LNCaP clone FGC (cell line): ENCODE data around the gene SLC22A4.

Source experiments
- DNase-seq: peaks from one replicate; pipeline ENCODE4 v3.0.0-alpha.2; 2011; ENCODE audit warnings: low read depth
- H3K4me3 ChIP-seq: 2 replicates; pipeline ENCODE4 v1.5.1; 2011; ENCODE audit warnings: mild to moderate bottlenecking, low read depth, low read length, control low read depth
- TF ChIP-seq, protein P1 (sequence below): IDR thresholded peaks from 2 replicates; pipeline ENCODE4 v1.5.1; 2012; ENCODE audit warnings: mild to moderate bottlenecking; ENCODE audit not compliant: control insufficient read depth, insufficient read depth; ENCODE audit errors: extremely low read depth

The SLC22A4 gene

DNA sequence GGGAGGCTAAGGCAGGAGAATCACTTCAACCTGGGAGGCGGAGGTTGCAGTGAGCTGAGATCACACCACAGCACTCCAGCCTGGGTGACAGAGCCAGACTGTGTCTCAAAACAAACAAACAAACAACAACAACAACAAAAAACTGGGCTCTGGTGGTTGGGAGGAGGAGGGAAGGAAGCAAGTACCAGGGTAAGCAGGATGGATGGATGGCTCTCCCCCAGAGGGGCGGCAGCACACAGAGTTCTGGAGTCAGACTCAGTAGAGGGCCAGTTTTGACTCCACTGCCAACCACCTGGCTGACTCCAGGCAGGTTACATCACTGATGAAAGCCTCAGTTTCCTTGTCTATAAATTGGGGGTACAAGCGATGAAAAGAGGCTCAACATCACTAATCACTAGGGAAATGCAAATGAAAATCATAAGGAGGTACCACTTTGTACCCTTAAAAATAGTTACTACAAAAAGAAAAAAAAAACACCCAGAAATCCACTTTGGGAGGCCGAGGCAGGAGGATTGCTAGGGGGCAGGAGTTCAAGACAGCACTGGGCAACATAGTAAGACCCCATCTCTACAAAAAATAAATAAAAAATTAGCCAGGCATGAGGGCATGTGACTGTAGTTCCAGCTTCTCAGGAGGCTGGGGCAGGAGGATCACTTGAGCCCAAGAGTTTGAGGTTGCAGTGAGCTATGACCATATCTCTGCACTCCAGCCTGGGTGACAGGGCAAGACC lies 3.2 kb downstream of the SLC22A4 start:
- H3K4me3 ChIP-seq, result no peak overlapping the region
- no peak for DNase-seq

DNA sequence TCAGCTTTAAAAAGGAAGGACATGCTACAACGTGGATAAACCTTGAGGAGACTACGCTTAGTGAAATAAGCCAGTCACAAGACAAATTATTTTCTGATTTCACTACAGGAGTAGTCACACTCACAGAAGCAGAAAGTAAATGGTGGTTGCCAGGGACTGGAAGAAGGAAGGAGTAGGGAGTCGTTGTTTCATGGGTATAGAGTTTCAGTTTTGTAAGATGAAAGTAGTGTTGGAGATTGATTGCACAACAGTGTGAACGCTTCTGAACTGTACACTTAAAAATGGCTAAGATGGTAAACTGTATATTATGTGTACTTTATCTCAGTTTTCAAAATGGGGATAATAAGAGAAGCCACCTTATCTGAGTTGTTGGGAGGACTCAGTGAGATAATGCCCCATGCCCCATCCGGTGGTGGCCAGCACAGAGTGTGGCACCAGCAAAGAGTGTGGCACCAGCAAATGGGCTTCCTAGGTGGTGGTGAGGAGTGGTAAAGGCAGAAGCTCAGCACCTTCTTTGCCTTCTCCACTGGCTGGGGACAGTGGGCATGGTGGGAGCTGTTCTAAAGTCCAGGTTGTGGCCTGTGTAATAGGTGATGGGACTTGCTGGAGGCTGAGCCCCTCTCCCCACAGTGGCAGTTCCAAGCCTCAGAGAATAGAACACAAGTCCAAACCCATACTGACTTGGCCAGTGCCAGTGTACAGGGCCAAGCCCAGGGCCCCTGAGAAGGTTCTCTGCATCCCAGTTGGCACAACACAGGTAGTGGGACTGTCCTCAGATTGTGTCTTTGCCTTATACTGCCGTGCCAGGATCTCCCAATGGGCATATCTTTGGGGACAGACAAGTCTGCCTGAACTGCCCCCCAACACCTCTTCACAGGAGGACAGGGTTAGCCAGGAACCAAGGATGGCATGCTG lies 4.4 kb downstream of the SLC22A4 start:
- no peak for DNase-seq
- TF ChIP-seq, protein P1, sequence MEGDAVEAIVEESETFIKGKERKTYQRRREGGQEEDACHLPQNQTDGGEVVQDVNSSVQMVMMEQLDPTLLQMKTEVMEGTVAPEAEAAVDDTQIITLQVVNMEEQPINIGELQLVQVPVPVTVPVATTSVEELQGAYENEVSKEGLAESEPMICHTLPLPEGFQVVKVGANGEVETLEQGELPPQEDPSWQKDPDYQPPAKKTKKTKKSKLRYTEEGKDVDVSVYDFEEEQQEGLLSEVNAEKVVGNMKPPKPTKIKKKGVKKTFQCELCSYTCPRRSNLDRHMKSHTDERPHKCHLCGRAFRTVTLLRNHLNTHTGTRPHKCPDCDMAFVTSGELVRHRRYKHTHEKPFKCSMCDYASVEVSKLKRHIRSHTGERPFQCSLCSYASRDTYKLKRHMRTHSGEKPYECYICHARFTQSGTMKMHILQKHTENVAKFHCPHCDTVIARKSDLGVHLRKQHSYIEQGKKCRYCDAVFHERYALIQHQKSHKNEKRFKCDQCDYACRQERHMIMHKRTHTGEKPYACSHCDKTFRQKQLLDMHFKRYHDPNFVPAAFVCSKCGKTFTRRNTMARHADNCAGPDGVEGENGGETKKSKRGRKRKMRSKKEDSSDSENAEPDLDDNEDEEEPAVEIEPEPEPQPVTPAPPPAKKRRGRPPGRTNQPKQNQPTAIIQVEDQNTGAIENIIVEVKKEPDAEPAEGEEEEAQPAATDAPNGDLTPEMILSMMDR, result no peak
- no peak overlapping the region for H3K4me3 ChIP-seq

More for the DNA sequence above, 3.2 kb downstream of the SLC22A4 start:
- TF ChIP-seq, protein P1, result no peak

DNA sequence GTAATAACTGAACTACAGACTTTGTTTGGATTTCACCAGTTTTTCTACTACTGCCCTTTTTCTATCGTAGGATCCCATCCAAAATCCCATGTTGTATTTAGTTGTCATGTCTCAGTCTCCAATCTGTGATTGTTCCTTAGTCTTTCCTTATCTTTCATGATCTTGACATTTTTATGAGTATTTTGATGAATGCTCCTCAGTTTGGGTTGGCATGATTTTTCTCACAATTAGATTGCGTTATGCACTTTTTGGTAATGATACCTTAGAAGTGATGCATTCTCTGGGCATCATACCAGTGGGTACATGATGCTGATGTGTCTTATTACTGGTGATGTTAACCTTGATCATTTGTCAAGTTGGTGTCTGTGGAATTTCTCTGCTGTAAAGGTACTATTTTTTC lies 5.7 kb downstream of the SLC22A4 start:
- no peak for DNase-seq

DNA sequence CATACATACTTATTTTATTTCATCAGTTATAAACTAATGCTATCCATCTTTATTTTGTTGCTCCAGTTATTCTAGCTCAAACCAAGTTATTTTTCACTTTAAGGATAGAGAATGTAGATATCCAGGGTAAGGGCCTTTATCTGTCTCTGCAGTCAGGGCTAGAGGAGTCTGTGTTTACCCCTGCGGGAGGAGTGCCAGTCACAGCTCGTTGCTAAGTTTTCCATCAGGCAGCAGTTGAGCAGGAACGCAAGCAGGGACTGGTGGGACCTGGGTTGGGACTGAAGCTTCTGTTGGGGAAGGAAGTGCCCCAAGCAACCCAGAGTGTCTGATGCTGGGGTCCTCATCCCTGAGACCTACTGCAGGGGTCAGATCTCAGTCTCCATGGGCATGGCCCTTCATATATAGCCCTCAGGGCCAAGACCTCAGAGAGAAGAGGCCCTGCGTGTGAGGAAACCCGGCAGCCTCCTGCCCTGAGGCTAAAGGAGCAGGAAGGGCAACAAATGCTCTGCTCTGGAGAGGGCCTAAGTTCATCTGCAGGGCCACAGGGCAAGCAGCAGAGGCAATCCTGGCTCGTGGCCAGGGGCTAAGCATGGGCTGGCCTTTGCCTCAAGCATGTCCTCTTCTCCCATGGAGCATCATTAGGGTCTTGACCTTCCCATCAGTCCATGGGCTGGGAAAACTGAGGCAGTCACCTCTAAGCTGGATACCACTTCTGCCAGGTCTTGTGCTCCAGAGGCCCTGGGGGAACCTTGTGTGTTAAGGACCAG lies 6.6 kb downstream of the SLC22A4 start:
- no peak for DNase-seq
- TF ChIP-seq, protein P1, result no peak
- H3K4me3 ChIP-seq, result no peak overlapping the region

More for the DNA sequence above, 5.7 kb downstream of the SLC22A4 start:
- TF ChIP-seq, protein P1, result no peak
- H3K4me3 ChIP-seq, result no peak overlapping the region

DNA sequence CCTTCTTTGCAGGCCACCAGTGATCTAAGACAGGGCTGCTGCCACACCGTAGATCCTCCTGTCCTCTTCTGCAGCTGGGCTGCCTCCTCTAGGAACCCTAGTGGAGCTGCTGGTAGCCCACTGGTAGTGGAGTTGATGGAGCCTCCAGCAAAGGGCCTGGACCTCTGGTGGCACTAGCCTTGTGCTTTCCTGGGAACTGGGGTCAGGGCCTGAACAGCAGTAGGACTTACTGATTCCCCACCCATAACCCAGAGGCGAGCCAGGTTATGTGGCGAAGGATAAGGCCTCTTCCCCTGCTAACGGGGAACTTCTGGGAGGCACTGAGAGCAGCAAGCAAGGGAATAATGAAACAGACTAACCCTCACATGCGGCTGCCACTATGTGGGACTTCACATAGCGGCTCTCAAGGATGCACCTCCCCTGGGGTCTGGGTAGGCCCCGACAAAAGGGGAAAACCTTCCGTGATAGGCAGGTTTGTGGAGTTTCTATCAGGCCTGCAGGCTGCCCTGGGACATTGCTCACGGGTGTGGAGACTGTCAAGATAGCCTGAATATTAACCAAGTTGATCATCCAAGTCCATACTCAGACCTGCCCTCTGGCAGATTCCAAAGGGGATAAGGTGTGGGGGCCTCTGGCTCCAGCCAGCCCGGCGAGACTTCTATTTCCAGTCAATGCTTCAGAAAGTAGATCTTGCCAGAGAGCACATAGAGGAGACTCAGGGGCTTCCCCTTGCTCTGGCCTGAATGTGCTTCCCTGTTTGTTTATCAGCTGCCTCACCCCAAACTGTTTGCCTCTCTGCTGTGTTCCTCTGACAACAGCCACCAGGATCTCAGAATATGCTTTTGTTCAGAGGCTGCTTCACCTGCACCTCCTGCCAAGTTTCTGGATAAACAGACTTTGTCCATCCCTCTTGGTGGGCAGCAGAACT lies 7.4 kb downstream of the SLC22A4 start:
- TF ChIP-seq, protein P1, result no peak
- no peak overlapping the region for H3K4me3 ChIP-seq
- DNase-seq, result peak; percentile 90

DNA sequence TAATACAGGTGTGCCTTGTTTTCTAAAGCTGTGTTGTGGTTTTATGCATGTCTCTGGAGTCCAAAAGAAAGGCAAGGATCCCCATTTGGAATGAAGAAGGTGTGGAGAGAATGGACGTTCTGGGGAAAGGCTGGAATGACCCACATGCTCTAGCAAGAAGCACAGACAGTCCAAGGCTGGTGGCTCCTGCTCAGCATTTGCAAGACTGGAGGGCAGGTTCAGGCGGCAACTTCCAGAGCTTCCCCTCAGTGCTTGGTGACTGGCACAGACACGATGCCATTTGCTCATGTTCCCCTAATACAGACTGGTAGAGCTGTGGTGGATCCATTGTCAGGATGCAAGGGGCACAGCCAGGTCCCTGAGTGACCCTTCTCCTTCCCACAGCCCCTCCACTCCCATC lies 8.2 kb downstream of the SLC22A4 start:
- H3K4me3 ChIP-seq, result no peak overlapping the region
- TF ChIP-seq, protein P1, result no peak
- no peak for DNase-seq
